Measurements from ENCODE around the gene CA12.
A peak's percentile ranks its signal among the peaks of the same experiment; 100 is the strongest.

CA12 gene

DNA sequence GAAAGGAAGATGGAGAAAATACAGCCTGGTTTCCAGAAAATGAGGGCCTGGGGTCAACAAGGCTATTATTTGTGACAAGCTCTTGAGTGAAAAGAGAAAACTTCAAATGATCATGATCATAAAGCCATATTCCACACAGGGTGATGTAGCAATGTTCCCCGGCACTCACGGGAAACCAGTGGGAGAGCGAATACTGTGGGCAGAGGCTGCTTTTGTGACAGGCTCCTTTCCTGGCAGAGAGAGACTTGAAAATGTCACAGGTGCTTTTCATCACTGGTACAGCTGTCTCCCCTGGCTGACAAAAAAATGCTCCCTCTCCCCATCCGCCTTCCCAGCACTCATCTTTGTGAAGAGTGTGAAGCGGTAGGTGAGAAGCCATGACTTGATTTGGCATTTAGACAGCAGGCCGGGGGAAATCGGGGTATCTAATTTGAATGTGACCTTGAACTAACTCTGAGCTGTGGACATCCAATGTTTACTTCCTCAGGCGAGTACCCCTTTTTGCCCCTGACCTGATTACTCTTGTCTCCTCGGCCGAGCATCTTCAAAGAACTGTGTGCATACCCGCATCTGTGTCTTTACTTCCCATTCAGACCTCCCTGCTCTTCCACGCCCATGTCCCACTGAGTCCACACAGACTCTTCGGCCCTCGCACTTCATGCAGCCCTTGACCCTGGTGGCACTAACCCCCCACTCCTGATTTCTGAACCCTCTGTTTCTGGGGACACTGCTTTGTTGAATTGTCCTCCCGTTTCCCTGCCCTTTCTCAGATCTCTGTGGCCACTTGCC lies 23.2 kb downstream of the CA12 start:
- Mint-ChIP-seq H3K27ac (no peak overlapping the region), H3K4me3 (no peak overlapping the region), H3K27me3 (peaks cover 5% of the 10 kb centered on the region), H3K9me3 (no peaks in the 10 kb centered on the region), H3K4me1 (no peaks in the 10 kb centered on the region)
- ATAC-seq (no peak), DNase-seq (no peak)

DNA sequence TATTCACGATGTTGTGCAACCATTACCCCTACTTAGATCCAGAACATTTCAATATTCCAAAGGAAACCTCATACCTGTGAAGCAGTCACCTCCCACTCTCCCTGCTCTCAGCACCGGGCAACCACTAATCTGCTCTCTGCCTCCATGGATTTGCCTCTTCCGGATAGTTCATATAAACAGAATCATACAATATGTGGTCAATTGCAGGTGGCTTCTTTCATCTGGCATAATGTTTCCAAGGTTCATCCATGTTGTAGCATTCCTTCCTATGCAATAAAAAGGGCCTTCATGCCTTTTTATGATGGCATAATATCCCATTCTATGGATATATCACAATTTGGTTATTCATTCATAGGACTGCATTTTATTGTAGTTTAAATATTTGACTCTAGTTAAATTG lies 23.9 kb downstream of the CA12 start:
- H3K4me3 Mint-ChIP-seq = no peak overlapping the region

DNA sequence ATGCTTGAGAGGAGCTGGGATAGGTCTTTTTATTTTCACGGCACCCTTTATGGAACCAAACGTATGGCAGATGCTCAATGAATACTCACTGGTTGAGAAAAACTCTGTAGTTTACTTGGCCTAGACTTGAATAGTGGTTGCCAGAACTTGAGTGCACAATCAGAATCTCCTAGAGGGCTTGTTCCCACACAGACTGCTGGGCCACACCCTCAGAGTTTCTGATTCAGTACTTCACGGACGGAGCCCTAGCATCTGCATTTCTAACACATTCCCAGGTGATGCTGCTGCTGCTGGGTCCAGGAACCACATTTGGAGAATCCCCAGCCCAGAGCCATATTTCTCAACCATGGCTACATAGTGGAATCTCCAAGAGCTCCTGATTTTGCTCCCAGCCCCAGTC lies 24.6 kb downstream of the CA12 start:
- Mint-ChIP-seq H3K27ac (no peak overlapping the region), H3K4me3 (no peak overlapping the region), H3K9me3 (no peaks in the 10 kb centered on the region), H3K4me1 (no peaks in the 10 kb centered on the region), H3K27me3 (peaks cover 5% of the 10 kb centered on the region)
- no peak for ATAC-seq
- DNase-seq = no peak

More for the DNA sequence above, 23.9 kb downstream of the CA12 start:
- peaks cover 5% of the 10 kb centered on the region for H3K27me3 Mint-ChIP-seq
- H3K27ac Mint-ChIP-seq = no peak overlapping the region
- ATAC-seq (no peak), DNase-seq (no peak)
- H3K4me1 Mint-ChIP-seq = no peaks in the 10 kb centered on the region
- H3K9me3 Mint-ChIP-seq = no peaks in the 10 kb centered on the region

DNA sequence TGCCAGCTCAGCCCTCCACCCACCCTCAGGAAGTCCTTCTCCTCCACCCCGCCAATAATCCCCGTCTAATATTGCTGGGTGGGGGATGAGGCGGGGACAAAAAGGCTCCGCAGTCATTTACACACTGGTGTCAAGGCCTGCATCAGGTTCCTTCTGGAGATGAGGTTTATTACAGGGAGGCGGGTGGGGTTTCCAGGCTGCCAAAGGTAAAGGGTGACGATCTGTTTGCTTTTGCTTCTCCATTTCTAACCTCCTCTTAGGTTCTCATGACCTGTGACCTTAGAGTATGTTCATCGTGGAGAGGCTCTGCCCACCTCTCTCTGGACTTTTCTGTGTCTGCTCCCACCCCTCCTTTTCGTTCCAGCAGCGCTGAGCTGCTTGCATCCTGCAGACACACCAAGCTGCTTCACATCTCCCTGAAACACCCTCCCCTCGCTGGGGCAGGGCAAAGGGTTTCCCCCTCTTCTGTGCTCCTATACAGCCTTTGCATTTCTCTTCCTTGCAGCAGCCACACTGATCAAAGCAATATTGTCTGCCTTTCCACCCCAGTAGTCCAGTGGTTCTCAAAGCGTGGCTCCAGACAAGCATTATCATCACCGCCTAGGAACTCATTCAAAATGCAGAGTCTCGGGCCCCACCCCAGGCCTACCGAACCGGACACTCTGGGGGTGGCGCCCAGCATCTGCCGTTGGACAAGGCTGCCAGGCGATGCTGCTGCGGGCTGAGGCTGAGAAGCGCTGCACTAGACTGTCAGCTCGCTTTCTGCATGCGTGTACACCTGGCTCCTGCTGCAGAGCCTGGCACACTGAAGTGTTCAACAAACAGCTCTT lies 26.6 kb downstream of the CA12 start:
- H3K27ac Mint-ChIP-seq = no peak overlapping the region
- H3K27me3 Mint-ChIP-seq = no peaks in the 10 kb centered on the region
- DNase-seq (no peak), ATAC-seq (no peak)
- no peaks in the 10 kb centered on the region for H3K4me1 Mint-ChIP-seq
- no peak overlapping the region for H3K4me3 Mint-ChIP-seq
- no peaks in the 10 kb centered on the region for H3K9me3 Mint-ChIP-seq

DNA sequence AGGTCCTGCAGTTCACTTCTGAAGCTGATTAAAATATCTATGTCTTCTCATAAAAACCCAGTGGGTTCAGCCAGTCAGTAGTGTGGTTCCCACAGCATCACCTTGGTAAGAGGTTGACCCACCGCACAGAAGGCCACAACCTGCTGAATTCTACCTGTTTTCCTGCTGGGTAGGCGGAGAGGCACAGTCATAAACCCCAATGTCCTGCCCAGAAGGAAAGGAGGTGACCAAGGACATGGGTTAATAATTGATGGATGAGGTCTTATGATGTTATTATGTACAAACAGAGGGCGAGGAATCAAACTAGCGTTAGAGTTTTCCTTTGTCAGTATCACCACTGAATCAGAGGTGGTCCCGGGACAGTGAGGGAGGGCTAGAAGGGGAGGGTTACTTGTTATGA lies 27.8 kb downstream of the CA12 start:
- DNase-seq (no peak), ATAC-seq (no peak)
- Mint-ChIP-seq H3K27ac (no peak overlapping the region), H3K4me3 (no peak overlapping the region), H3K9me3 (no peaks in the 10 kb centered on the region), H3K27me3 (no peaks in the 10 kb centered on the region), H3K4me1 (no peaks in the 10 kb centered on the region)

DNA sequence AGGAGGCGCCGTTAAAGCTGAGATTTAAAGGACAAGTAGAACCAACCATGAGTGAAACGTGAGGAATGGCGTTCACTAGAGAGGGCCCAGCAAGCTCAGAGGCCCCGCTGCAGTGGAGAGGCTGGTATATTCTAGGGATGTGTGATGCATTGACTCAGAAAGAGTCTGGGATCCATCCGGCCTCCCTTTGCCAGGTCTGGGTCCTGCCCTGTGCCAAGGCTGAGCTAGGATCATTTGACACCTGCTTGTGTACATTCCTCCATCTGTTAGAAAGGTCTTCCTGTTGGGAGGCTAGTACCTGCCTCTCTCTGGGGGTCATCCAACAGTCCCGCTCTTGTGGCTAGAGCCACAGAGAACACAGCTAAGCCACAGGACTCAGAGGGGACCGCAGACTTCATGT lies 28.4 kb downstream of the CA12 start:
- Mint-ChIP-seq H3K4me3 (no peak overlapping the region), H3K9me3 (no peaks in the 10 kb centered on the region), H3K4me1 (no peaks in the 10 kb centered on the region), H3K27ac (no peak overlapping the region), H3K27me3 (no peaks in the 10 kb centered on the region)
- DNase-seq (no peak), ATAC-seq (no peak)

DNA sequence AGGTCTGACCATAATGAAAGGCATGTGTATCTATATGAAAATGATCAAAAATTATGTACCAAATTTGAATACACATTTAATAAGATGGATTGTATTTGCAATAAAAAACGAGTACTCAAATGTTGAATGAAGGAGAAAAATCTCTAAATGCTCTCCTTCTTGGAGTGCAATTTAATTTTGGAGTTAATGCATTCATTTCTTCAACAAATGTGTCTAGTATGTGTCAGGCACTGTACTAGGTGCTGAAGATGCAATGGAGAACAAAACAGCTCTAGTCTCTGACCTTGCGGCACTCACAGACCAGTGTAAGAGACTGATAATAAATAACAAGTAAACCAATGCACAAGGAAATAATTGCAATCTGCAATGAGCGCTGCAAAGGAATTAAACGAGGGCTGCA lies 28.8 kb downstream of the CA12 start:
- Mint-ChIP-seq H3K27me3 (no peaks in the 10 kb centered on the region), H3K27ac (no peak overlapping the region), H3K9me3 (no peaks in the 10 kb centered on the region), H3K4me1 (no peaks in the 10 kb centered on the region), H3K4me3 (no peak overlapping the region)
- DNase-seq = no peak
- ATAC-seq = no peak

DNA sequence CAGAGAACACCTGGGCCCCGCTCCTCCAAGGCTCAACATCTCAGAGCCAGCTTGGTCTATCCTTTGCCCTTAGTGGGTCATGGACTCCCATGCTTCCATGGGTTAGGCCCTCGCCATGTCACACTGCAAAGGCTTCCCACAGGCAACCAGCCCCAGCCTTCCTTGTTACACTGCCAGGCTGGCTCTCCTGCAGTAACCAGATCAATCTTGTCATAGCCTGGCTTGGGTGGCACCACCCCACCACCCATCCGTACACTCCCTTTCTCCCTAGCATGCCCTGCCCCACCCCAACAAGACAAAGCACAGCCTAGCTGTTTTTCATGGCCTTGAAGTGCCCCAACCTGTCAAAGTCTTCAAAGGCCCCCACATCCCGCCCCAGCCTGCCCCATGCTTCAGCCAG lies 30.5 kb downstream of the CA12 start:
- H3K4me3 Mint-ChIP-seq = no peak overlapping the region
- H3K4me1 Mint-ChIP-seq = no peaks in the 10 kb centered on the region
- ATAC-seq = no peak
- H3K27me3 Mint-ChIP-seq = no peaks in the 10 kb centered on the region
- DNase-seq = no peak
- no peaks in the 10 kb centered on the region for H3K9me3 Mint-ChIP-seq
- peak overlapping the region in 1 of 2 donors; percentile 2 for H3K27ac Mint-ChIP-seq

DNA sequence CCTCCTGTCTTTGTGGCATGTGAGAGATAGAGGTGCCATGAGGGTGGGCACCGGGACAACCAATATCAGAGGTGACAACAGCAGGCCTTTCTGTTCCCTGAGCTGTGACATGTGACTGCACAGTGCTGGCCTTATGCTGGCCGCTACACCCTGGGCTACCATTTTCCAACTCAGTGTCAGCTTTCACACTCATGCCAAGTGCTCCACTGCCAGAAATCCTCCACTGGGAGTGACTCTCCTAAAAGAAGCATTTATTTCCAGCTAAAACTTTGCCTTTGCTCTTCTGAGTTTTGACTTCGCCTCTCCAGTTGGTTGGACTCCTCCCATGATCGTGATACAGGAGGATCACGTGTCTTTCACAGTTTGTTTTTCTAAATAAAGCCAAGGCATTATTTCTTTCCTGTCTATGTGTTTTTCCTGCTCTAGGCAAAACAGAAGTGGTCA lies 31.4 kb downstream of the CA12 start:
- H3K4me3 Mint-ChIP-seq = no peak overlapping the region
- DNase-seq = no peak

DNA sequence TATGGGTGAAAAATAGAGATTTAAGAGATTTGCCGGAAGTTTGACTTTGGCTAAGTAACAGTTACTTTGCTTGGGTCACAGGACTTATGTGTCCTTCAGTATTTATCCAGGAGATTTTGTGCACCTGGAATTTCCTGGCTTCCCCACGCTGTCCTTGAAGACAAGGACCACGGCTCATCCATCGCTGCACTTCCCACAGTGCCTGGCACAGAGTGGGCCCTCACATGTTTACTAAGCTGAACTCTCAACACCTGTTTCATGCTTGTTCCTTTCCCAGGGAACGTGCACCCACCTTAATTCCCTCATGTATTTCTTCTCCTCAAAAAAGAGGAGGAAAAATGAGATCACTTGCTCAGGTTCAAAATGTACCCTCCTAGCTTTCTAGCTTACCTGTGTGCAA lies 32.0 kb downstream of the CA12 start:
- H3K9me3 Mint-ChIP-seq = no peaks in the 10 kb centered on the region
- ATAC-seq = no peak
- H3K27me3 Mint-ChIP-seq = no peaks in the 10 kb centered on the region
- no peaks in the 10 kb centered on the region for H3K4me1 Mint-ChIP-seq
- no peak overlapping the region for H3K4me3 Mint-ChIP-seq
- H3K27ac Mint-ChIP-seq = no peak overlapping the region
- no peak for DNase-seq

More for the DNA sequence above, 31.4 kb downstream of the CA12 start:
- no peaks in the 10 kb centered on the region for H3K4me1 Mint-ChIP-seq
- H3K27me3 Mint-ChIP-seq = no peaks in the 10 kb centered on the region
- no peak for ATAC-seq
- no peaks in the 10 kb centered on the region for H3K9me3 Mint-ChIP-seq
- H3K27ac Mint-ChIP-seq = no peak overlapping the region

DNA sequence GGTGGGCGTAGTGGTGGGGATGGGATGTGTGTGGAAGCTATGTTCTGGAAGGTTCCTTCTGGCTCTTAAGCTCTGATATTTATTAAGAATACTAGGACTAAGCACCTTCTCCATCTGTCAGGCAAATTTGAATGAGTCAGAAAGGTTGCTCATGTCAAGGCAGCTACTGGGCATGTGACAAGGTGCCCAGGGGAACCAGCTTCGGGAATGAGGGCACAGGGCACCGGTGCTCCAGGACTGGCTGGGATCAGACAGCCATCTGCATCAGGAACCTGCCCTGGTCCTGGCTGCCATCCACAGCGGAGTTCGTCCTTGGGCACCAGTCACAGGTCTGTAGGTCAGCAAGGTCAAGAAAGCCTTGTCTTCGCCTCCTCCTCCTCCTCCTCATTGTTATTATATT lies 32.5 kb downstream of the CA12 start:
- DNase-seq = no peak
- H3K27ac Mint-ChIP-seq = no peak overlapping the region
- no peaks in the 10 kb centered on the region for H3K4me1 Mint-ChIP-seq
- H3K9me3 Mint-ChIP-seq = no peaks in the 10 kb centered on the region
- no peak for ATAC-seq
- H3K4me3 Mint-ChIP-seq = no peak overlapping the region
- H3K27me3 Mint-ChIP-seq = peaks cover 3% of the 10 kb centered on the region

DNA sequence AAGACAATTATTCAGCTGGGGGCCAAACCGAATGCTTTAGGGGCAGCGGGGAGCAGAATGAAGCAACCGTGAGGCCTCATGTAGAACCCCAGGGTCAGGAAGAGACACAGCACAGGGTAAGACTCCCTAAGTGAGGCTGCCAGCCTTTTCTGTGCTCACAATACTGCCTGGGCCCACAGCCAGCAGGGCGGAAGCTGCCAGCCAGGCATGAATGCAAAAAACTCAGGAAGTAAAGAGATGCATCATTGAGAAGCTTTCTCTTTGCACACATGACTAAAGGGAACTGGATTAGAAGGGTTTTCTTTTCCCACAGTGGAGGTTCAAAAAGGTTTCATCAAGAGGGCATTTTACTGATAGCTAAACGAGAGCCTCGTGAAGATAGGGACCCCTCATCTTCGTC lies 33.3 kb downstream of the CA12 start:
- Mint-ChIP-seq H3K27me3 (peaks cover 9% of the 10 kb centered on the region), H3K4me1 (no peaks in the 10 kb centered on the region), H3K4me3 (no peak overlapping the region), H3K27ac (no peak overlapping the region), H3K9me3 (no peaks in the 10 kb centered on the region)
- no peak for ATAC-seq
- DNase-seq = no peak

DNA sequence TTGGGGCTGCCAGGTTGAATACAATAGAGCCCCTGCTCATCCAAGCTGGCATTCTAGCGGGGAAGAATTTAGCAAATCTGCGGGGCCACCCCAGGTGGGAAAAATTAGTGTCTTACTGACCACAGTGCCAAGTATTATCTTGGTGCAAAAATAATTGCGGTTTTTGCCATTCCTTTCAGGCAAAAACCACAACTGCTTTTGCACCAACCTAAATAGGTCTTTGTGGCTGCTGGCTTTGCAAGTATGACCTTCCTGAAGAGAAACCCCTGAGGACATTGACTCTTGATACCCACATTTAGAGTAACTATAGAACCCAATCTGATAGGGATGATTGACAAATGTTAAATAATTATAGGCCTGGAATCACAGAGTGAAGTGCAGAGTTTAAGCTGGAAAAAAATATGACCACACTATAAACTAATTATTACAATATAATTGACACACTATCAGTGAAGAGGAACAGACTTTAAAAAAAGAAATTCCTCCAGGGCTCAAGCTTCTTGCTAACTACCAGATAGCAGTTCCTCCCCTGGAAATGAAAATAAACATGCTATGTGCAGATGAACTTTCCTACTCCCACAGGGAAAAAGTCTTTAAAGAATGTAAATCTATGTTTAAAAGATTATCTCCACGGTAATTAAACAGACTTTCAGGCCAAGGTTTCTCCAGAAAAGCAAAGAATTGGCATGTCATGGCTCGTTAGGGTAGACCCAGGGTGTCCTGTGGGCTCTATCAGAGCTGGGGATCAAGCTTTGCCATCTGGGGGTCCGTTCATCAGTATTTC lies 34.4 kb downstream of the CA12 start:
- Mint-ChIP-seq H3K9me3 (no peaks in the 10 kb centered on the region), H3K4me1 (no peaks in the 10 kb centered on the region), H3K4me3 (no peak overlapping the region), H3K27me3 (peaks cover 9% of the 10 kb centered on the region), H3K27ac (peak overlapping the region in 1 of 2 donors; percentile 23)
- ATAC-seq (no peak), DNase-seq (no peak)

DNA sequence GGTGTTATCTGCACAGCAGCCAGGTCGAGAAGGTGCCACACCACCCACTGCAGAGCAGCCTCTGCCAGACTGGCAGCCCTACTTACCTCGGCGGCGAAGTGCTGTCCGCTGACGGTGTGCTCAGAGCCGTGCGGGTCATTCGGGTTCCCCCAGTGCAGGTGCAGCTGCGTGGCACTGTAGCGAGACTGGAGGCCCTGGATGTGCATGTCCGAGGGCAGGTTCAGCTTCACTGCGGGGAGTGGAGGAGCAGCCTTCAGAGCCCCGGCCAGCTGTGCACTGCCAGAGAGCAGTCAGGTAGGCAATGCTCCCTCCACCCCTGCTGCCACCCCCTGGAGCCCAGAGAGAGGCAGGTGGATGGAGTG lies 36.3 kb downstream of the CA12 start:
- peaks cover 10% of the 10 kb centered on the region for H3K27me3 Mint-ChIP-seq
- no peak for ATAC-seq

DNA sequence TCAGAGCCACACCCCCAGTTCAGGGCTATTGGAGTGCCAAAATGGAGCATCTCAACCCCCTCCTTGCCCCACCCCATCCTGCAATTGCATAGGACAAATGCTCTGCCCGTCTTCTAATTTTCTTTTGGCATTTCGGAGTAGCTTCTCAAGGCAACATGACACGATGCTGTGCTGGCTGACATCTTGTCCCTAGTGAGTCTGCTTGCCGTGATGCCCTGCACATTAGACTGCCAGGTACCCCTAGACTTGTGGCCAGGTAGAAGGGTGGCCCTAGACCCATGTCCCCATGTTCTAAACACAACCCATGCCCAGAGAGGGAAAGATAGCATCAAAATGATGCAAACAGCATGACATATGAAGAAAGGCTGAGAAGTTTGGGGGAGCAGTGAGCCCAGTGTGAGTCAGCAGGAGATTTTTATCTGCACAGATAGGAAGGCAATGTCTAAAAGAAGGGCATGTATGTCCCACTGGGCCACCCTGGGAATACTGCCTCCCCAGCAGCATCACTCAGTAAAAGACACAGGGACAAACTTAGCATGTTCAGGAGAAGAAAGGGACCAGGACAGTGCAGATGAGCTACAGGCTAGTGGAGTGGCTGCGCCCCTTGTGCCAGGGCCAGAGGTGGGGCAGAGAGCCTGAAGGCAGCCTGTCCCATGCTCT lies 36.8 kb downstream of the CA12 start:
- no peaks in the 10 kb centered on the region for H3K9me3 Mint-ChIP-seq
- no peak for ATAC-seq
- peak overlapping the region in 1 of 2 donors; percentile 4 for H3K27ac Mint-ChIP-seq
- peaks cover 15% of the 10 kb centered on the region for H3K27me3 Mint-ChIP-seq
- DNase-seq = no peak
- H3K4me3 Mint-ChIP-seq = no peak overlapping the region
- no peaks in the 10 kb centered on the region for H3K4me1 Mint-ChIP-seq

More for the DNA sequence above, 36.3 kb downstream of the CA12 start:
- H3K4me3 Mint-ChIP-seq = no peak overlapping the region
- no peaks in the 10 kb centered on the region for H3K4me1 Mint-ChIP-seq
- DNase-seq = no peak
- no peak overlapping the region for H3K27ac Mint-ChIP-seq
- no peaks in the 10 kb centered on the region for H3K9me3 Mint-ChIP-seq
